H1 (cell line): Measurements from ENCODE around the gene CISH.

Source experiments
- CEBPB ChIP-seq: IDR thresholded peaks from 2 replicates; pipeline ENCODE4 v1.6.1; 2012; ENCODE audit warnings: low read depth, low read length
- EP300 ChIP-seq, 2 experiments: IDR thresholded peaks; 1 replicate in 1 of 2; 2 replicates in 1 of 2; pipeline ENCODE4 v1.6.1; 2011 to 2012; ENCODE audit warnings: low read depth in 2 of 2, low read length in 2 of 2, mild to moderate bottlenecking in 2 of 2, borderline replicate concordance in 1 of 2, inconsistent platforms in 1 of 2, moderate library complexity in 1 of 2
- EZH2 ChIP-seq: fragments of 200-600 bp; sonication (generic); IDR thresholded peaks from 2 replicates; pipeline ENCODE4 v1.7.1; 2012; ENCODE audit warnings: low read depth, mild to moderate bottlenecking, moderate library complexity, low read length, inconsistent platforms; ENCODE audit not compliant: severe bottlenecking
- POLR2A ChIP-seq, 2 experiments: IDR thresholded peaks; 1 replicate in 1 of 2; 2 replicates in 1 of 2; pipeline ENCODE4 v1.6.1; 2011; ENCODE audit warnings: low read depth in 2 of 2, low read length in 2 of 2, mild to moderate bottlenecking in 2 of 2; ENCODE audit errors: control extremely low read depth in 1 of 2
- POLR2AphosphoS5 ChIP-seq: IDR thresholded peaks from 2 replicates; pipeline ENCODE4 v1.6.1; 2011; ENCODE audit warnings: low read depth, low read length
- SRF ChIP-seq: IDR thresholded peaks from 2 replicates; pipeline ENCODE4 v1.6.1; 2011; ENCODE audit warnings: mild to moderate bottlenecking, low read depth, low read length, moderate library complexity
- TF ChIP-seq, protein P1 (sequence below), 3 experiments: IDR thresholded peaks; 1 replicate in 2 of 3; 2 replicates in 1 of 3; pipeline versions ENCODE4 v1.5.1 to v1.6.1; 2011; ENCODE audit warnings: low read length in 3 of 3, mild to moderate bottlenecking in 3 of 3, inconsistent platforms in 2 of 3, low read depth in 1 of 3, moderate library complexity in 1 of 3; ENCODE audit not compliant: insufficient read depth in 1 of 3; ENCODE audit errors: control extremely low read depth in 1 of 3

DNA sequence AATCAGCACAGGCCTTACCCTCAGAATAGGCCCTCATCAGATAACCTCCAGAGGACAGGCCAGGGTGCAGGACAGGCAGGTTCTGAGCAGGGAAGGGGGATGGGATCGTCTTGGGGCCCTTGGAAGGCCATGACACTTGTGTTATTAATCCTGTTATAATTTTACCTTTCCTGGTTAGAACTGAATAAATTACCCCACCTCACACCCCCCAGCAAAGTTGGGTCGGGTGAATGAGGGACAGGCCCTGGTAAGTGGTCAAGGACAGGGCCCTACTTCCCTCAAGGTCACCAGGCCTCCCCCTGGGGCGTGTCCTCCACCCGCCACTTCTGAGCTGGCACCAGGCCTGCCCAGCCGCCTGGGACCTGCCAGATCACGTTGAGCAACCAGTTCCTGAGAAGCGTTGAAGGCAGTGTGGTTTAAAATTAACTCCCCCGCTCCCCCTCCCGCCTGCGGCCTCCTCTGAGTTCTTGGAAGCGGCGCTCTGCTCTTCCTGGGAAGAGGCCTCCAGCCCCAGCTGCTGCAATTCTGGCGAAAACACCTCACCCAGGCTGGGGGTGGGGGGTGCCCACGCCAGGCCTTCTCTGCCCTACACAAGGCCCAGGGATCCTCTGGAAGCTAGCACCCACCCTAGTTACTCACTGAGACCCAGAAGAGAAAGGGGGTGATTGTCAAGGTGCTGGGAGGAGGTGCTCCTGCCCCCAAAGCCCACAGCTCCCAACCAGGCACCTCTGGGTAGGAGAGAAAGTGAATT lies 10.6 kb downstream of the CISH start:
- TF ChIP-seq, protein P1, sequence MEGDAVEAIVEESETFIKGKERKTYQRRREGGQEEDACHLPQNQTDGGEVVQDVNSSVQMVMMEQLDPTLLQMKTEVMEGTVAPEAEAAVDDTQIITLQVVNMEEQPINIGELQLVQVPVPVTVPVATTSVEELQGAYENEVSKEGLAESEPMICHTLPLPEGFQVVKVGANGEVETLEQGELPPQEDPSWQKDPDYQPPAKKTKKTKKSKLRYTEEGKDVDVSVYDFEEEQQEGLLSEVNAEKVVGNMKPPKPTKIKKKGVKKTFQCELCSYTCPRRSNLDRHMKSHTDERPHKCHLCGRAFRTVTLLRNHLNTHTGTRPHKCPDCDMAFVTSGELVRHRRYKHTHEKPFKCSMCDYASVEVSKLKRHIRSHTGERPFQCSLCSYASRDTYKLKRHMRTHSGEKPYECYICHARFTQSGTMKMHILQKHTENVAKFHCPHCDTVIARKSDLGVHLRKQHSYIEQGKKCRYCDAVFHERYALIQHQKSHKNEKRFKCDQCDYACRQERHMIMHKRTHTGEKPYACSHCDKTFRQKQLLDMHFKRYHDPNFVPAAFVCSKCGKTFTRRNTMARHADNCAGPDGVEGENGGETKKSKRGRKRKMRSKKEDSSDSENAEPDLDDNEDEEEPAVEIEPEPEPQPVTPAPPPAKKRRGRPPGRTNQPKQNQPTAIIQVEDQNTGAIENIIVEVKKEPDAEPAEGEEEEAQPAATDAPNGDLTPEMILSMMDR (IDR thresholded peaks at IDR 0.05; ENCODE audit: control extremely low read depth in 1 of 3, insufficient read depth in 1 of 3, low read depth in 1 of 3, low read length in 3 of 3), result no peak
- no peak for TF ChIP-seq EP300 (IDR thresholded peaks at IDR 0.05; ENCODE audit: borderline replicate concordance in 1 of 2, low read depth in 2 of 2, low read length in 2 of 2)
- TF ChIP-seq EZH2, result no peak
- TF ChIP-seq SRF, result no peak
- no peak for TF ChIP-seq CEBPB
- TF ChIP-seq POLR2A (IDR thresholded peaks at IDR 0.05; ENCODE audit: control extremely low read depth in 1 of 2, low read depth in 2 of 2, low read length in 2 of 2), result no peak
- no peak for TF ChIP-seq POLR2AphosphoS5
